H9 (cell line): ENCODE results near the gene CMTM2. TPM values are rescaled to one million over a fixed set of nuclear protein-coding genes. Genes with fewer than 3 reads are reported as not detected.

Experiments used
- DNase-seq: peaks from one replicate; pipeline ENCODE4 v3.0.0-alpha.2; 2017
- H2AFZ ChIP-seq: one replicate; pipeline ENCODE4 v1.6.1; 2013; ENCODE audit warnings: mild to moderate bottlenecking, low read length, control low read depth, moderate library complexity
- H2AK5ac ChIP-seq: 2 replicates; pipeline ENCODE4 v1.6.1; 2013; ENCODE audit warnings: low read length, control low read depth, mixed read lengths; ENCODE audit not compliant: insufficient read length
- H2BK120ac ChIP-seq: one replicate; pipeline ENCODE4 v1.6.1; 2013; ENCODE audit warnings: low read depth, mild to moderate bottlenecking, low read length, control low read depth, inconsistent platforms; ENCODE audit not compliant: poor library complexity, severe bottlenecking
- H2BK12ac ChIP-seq: 2 replicates; pipeline ENCODE4 v1.6.1; 2013; ENCODE audit warnings: low read length, control low read depth, mixed read lengths, low read depth; ENCODE audit not compliant: insufficient read length
- H2BK15ac ChIP-seq: 2 replicates; pipeline ENCODE4 v1.6.1; 2013; ENCODE audit warnings: low read depth, low read length, control low read depth
- H2BK20ac ChIP-seq: one replicate; pipeline ENCODE4 v1.6.1; 2013; ENCODE audit warnings: low read depth, mild to moderate bottlenecking, low read length, control low read depth, inconsistent platforms; ENCODE audit not compliant: poor library complexity, severe bottlenecking
- H2BK5ac ChIP-seq: 2 replicates; pipeline ENCODE4 v1.6.1; 2013; ENCODE audit warnings: low read length, control low read depth, mixed read lengths; ENCODE audit not compliant: insufficient read length
- H3K14ac ChIP-seq: 2 replicates; pipeline ENCODE4 v1.6.1; 2013; ENCODE audit warnings: low read length, control low read depth; ENCODE audit not compliant: insufficient read depth
- H3K18ac ChIP-seq: 2 replicates; pipeline ENCODE4 v1.6.1; 2013; ENCODE audit warnings: low read depth, mild to moderate bottlenecking, mixed read lengths, low read length, control low read depth; ENCODE audit not compliant: insufficient read length
- H3K23ac ChIP-seq: 2 replicates; pipeline ENCODE4 v1.6.1; 2013; ENCODE audit warnings: low read length, control low read depth, mixed read lengths, low read depth; ENCODE audit not compliant: insufficient read length
- H3K23me2 ChIP-seq: 2 replicates; pipeline ENCODE4 v1.6.1; 2013; ENCODE audit warnings: low read depth, mild to moderate bottlenecking, mixed read lengths, low read length, control low read depth; ENCODE audit not compliant: insufficient read length, poor library complexity, severe bottlenecking
- H3K27ac ChIP-seq: 2 replicates; pipeline ENCODE4 v1.5.1; 2013; ENCODE audit warnings: low read length, control low read depth, mixed read lengths, low read depth; ENCODE audit not compliant: insufficient read length
- H3K27me3 ChIP-seq: 2 replicates; pipeline ENCODE4 v1.6.1; 2013; ENCODE audit warnings: low read length, control low read depth, inconsistent platforms; ENCODE audit not compliant: insufficient read depth
- H3K4ac ChIP-seq: 2 replicates; pipeline ENCODE4 v1.6.1; 2013; ENCODE audit warnings: low read depth, mild to moderate bottlenecking, control low read depth, inconsistent platforms, low read length, moderate library complexity
- H3K4me1 ChIP-seq: 2 replicates; pipeline ENCODE4 v1.6.1; 2013; ENCODE audit warnings: low read length, control low read depth, inconsistent platforms; ENCODE audit not compliant: insufficient read depth
- H3K4me2 ChIP-seq: 2 replicates; pipeline ENCODE4 v1.6.1; 2013; ENCODE audit warnings: low read length, control low read depth, mixed read lengths; ENCODE audit not compliant: insufficient read length, insufficient read depth
- H3K56ac ChIP-seq: 2 replicates; pipeline ENCODE4 v1.6.1; 2013; ENCODE audit warnings: low read depth, mild to moderate bottlenecking, mixed read lengths, low read length, control low read depth; ENCODE audit not compliant: insufficient read length
- H3K79me1 ChIP-seq: 2 replicates; pipeline ENCODE4 v1.6.1; 2013; ENCODE audit warnings: low read depth, mild to moderate bottlenecking, moderate library complexity, low read length, control low read depth, inconsistent platforms; ENCODE audit not compliant: insufficient read depth, poor library complexity, severe bottlenecking
- H3K79me2 ChIP-seq: 2 replicates; pipeline ENCODE4 v1.6.1; 2013; ENCODE audit warnings: low read length, control low read depth, inconsistent platforms; ENCODE audit not compliant: insufficient read depth
- H3K9ac ChIP-seq: 2 replicates; pipeline ENCODE4 v1.6.1; 2013; ENCODE audit warnings: low read length, control low read depth, mixed read lengths; ENCODE audit not compliant: insufficient read length; ENCODE audit errors: extremely low read depth
- H3K9me3 ChIP-seq: one replicate; pipeline ENCODE4 v1.6.1; 2013; ENCODE audit warnings: low read depth, low read length, inconsistent platforms; ENCODE audit not compliant: control insufficient read depth
- H3T11ph ChIP-seq: one replicate; pipeline ENCODE4 v1.6.1; 2013; ENCODE audit warnings: mild to moderate bottlenecking, low read length, control low read depth, inconsistent platforms
- H4K20me1 ChIP-seq: one replicate; pipeline ENCODE4 v1.6.1; 2013; ENCODE audit not compliant: control insufficient read depth, insufficient read length, insufficient read depth
- H4K5ac ChIP-seq: 2 replicates; pipeline ENCODE4 v1.6.1; 2013; ENCODE audit warnings: low read depth, mild to moderate bottlenecking, mixed read lengths, low read length, control low read depth; ENCODE audit not compliant: insufficient read length
- H4K8ac ChIP-seq: replicated peaks from 2 replicates; pipeline ENCODE4 v1.6.1; 2013; ENCODE audit warnings: low read length, control low read depth, mixed read lengths, low read depth; ENCODE audit not compliant: insufficient read length
- H4K91ac ChIP-seq: 2 replicates; pipeline ENCODE4 v1.6.1; 2013; ENCODE audit warnings: low read depth, mild to moderate bottlenecking, moderate library complexity, mixed read lengths, low read length, control low read depth; ENCODE audit not compliant: insufficient read length
- H3K27ac Mint-ChIP-seq, 3 experiments: 2 replicates in 2 of 3; 3 replicates in 1 of 3; pipeline ENCODE4 v1.8.0; 2020 to 2021; ENCODE audit warnings: mixed read lengths in 3 of 3, mild to moderate bottlenecking in 1 of 3, moderate library complexity in 1 of 3
- H3K27me3 Mint-ChIP-seq: 2 replicates; pipeline ENCODE4 v1.8.0; 2021; ENCODE audit warnings: low read depth, mild to moderate bottlenecking, moderate library complexity, mixed read lengths
- H3K36me3 Mint-ChIP-seq, 3 experiments: 2 replicates in 2 of 3; 3 replicates in 1 of 3; pipeline ENCODE4 v1.8.0; 2020 to 2021; ENCODE audit warnings: low read depth in 3 of 3, mixed read lengths in 3 of 3; ENCODE audit not compliant: insufficient read depth in 1 of 3
- H3K4me1 Mint-ChIP-seq, 2 experiments: 2 replicates each; pipeline ENCODE4 v1.8.0; 2020; ENCODE audit warnings: mixed read lengths in 2 of 2
- H3K4me3 Mint-ChIP-seq, 2 experiments: 2 replicates in 1 of 2; 3 replicates in 1 of 2; pipeline ENCODE4 v1.8.0; 2020 to 2021; ENCODE audit warnings: mild to moderate bottlenecking in 2 of 2, mixed read lengths in 2 of 2, moderate library complexity in 1 of 2
- H3K9me3 Mint-ChIP-seq, 2 experiments: 2 replicates in 1 of 2; 3 replicates in 1 of 2; pipeline ENCODE4 v1.8.0; 2020; ENCODE audit warnings: mild to moderate bottlenecking in 2 of 2, mixed read lengths in 2 of 2, moderate library complexity in 1 of 2
- WGBS: extraction: QIAGEN DNeasy Blood & Tissue Kit; methylation state at CpG from one replicate; pipeline ENCODE4 v1.1.7; 2013; ENCODE audit warnings: missing lambda C conversion rate, low lambda C conversion rate, mixed read lengths; ENCODE audit not compliant: insufficient read length; ENCODE audit errors: extremely low coverage; 5-methylcytosine and 5-hydroxymethylcytosine counted together
- total RNA-seq: library from RNA; stranded (reverse); gene quantifications from 2 replicates; pipeline ENCODE4 v1.2.1, GENCODE V29; 2021
- TF ChIP-seq, protein P1 (sequence below): fragments of 200-600 bp; sonication (generic); conservative IDR thresholded peaks from 3 replicates; pipeline ENCODE4 v1.8.0; 2021; ENCODE audit warnings: antibody characterized with exemption, mild to moderate bottlenecking

The CMTM2 gene
- total RNA-seq, 1 experiment from 2014 or later: not detected

DNA sequence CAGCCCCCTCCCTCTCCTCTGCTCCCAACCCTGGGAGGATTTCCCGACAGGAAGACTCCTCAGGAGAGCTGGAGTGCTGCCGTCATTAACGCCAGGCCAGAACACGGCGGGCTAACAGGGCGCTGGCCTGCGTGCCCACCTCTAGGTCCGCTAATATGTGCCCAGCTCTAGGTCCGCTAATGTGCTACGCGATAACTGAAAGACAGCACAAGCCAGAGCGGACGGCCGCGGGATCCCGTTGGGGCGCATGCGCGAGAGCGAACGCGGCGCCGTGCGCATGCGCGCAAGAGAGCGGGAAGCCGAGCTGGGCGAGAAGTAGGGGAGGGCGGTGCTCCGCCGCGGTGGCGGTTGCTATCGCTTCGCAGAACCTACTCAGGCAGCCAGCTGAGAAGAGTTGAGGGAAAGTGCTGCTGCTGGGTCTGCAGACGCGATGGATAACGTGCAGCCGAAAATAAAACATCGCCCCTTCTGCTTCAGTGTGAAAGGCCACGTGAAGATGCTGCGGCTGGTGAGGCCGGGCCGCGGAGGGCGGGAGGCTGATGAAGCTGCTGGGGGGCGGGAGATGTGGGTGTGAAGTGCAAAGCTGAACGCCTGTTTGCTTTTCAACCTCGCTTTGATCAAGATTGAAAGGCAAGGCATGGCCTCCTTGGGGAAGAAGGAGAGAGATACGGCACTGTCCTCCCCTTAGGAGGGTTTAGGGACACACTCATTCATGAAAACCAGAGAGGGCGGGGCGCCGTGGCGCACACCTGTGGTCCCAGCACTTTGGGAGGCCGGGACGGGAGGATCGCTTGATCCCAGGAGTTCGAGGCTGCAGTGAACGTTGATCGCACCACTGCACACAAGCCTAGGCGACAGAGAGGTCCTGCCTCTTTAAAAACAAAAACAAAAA is 26.7 kb upstream of the CMTM2 start, which contains the start of gene CKLF:
TSS of gene CKLF (plus strand) at position 291 of the 892 bp plus-strand sequence. CDS start at position 431, 140 bp downstream.
- Mint-ChIP-seq H3K27me3 (peaks cover 19% of the 10 kb centered on the region), H3K4me1 (peaks cover 13 to 19% of the 10 kb centered on the region in 2 experiments), H3K27ac (peak within 1 kb of the TSS in 1 of 3 experiments; percentile 22; a peak in 1 of 7 replicates), H3K9me3 (peaks cover 3 to 5% of the 10 kb centered on the region in 2 experiments; a peak in 2 of 5 replicates), H3K36me3 (peaks cover 2 to 11% (median 4%) of the 10 kb centered on the region in 3 experiments; a peak in 5 of 7 replicates), H3K4me3 (peak within 1 kb of the TSS; percentile 66 to 70)
- no peak within 1 kb of the TSS for H3K4ac ChIP-seq
- no peak within 1 kb of the TSS for H2BK120ac ChIP-seq
- DNase-seq: peak; percentile 89
- TF ChIP-seq, protein P1, sequence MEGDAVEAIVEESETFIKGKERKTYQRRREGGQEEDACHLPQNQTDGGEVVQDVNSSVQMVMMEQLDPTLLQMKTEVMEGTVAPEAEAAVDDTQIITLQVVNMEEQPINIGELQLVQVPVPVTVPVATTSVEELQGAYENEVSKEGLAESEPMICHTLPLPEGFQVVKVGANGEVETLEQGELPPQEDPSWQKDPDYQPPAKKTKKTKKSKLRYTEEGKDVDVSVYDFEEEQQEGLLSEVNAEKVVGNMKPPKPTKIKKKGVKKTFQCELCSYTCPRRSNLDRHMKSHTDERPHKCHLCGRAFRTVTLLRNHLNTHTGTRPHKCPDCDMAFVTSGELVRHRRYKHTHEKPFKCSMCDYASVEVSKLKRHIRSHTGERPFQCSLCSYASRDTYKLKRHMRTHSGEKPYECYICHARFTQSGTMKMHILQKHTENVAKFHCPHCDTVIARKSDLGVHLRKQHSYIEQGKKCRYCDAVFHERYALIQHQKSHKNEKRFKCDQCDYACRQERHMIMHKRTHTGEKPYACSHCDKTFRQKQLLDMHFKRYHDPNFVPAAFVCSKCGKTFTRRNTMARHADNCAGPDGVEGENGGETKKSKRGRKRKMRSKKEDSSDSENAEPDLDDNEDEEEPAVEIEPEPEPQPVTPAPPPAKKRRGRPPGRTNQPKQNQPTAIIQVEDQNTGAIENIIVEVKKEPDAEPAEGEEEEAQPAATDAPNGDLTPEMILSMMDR: no peak
- H3K56ac ChIP-seq: no peak within 1 kb of the TSS
- WGBS: no CpG with 5 or more reads among the region's 63 CpGs
- no peaks in the 10 kb centered on the region for H3K9me3 ChIP-seq
- peaks cover 12% of the 10 kb centered on the region for H3K23me2 ChIP-seq
- H4K91ac ChIP-seq: no peak within 1 kb of the TSS
- no peak within 1 kb of the TSS for H4K5ac ChIP-seq
- no peaks in the 10 kb centered on the region for H3K79me2 ChIP-seq
- peak within 1 kb of the TSS; percentile 59 for H3K9ac ChIP-seq
- H3K23ac ChIP-seq: no peak within 1 kb of the TSS
- H3T11ph ChIP-seq: no peak within 1 kb of the TSS
- H2AK5ac ChIP-seq: no peak within 1 kb of the TSS
- peak within 1 kb of the TSS; percentile 69 for H3K4me2 ChIP-seq
- H4K8ac ChIP-seq: peak within 1 kb of the TSS; percentile 52
- no peak within 1 kb of the TSS for H2BK12ac ChIP-seq
- no peak within 1 kb of the TSS for H2BK15ac ChIP-seq
- H3K27ac ChIP-seq: no peak within 1 kb of the TSS
- no peaks in the 10 kb centered on the region for H4K20me1 ChIP-seq
- H3K4me1 ChIP-seq: no peaks in the 10 kb centered on the region
- H3K18ac ChIP-seq: peak within 1 kb of the TSS; percentile 96
- H2AFZ ChIP-seq: no peak within 1 kb of the TSS
- H3K27me3 ChIP-seq: no peaks in the 10 kb centered on the region; the same call in 1 of the 2 replicates
- H2BK20ac ChIP-seq: no peak within 1 kb of the TSS
- H3K14ac ChIP-seq: peak within 1 kb of the TSS; percentile 95
- H3K79me1 ChIP-seq: no peaks in the 10 kb centered on the region
- no peak within 1 kb of the TSS for H2BK5ac ChIP-seq
